ENCODE results near the gene ELL2. TPM values are rescaled to one million over a fixed set of nuclear protein-coding genes. Genes with fewer than 3 reads are reported as not detected.

Gene ELL2
- total RNA-seq, 1 donor from 2014 or later, result 14.2 TPM

GRCh38 chr5:96007051-96007450, 45.4 kb upstream of the ELL2 start:
- no peak overlapping the region for H3K4me3 Mint-ChIP-seq
- H3K36me3 Mint-ChIP-seq, result no peaks in the 10 kb centered on the region
- TF ChIP-seq CTCF (IDR thresholded peaks at IDR 0.05), result no peak
- TF ChIP-seq EZH2 (IDR thresholded peaks at IDR 0.05), result no peak
- no peak for TF ChIP-seq EZH2phosphoT487 (IDR thresholded peaks at IDR 0.05)
- H2AFZ ChIP-seq (replicated peaks), result no peak overlapping the region
- H3K9me3 Mint-ChIP-seq, result no peaks in the 10 kb centered on the region
- no peaks in the 10 kb centered on the region for H3K27me3 ChIP-seq
- no peak overlapping the region for H3K27ac ChIP-seq
- no peaks in the 10 kb centered on the region for H3K4me1 ChIP-seq
- H3F3A ChIP-seq (ENCODE audit: low read depth), result no peaks in the 10 kb centered on the region
- H3K4me2 ChIP-seq, result no peak overlapping the region
- no peaks in the 10 kb centered on the region for H3K9me3 ChIP-seq (ENCODE audit: low read depth)
- no peaks in the 10 kb centered on the region for H3K4me1 Mint-ChIP-seq
- no peak for DNase-seq (ENCODE audit: low spot score)
- H3K79me2 ChIP-seq (ENCODE audit: low read depth), result no peaks in the 10 kb centered on the region
- no peak overlapping the region for H3K4me3 ChIP-seq
- H3K36me3 ChIP-seq, result no peaks in the 10 kb centered on the region
- H4K20me1 ChIP-seq (ENCODE audit: low read depth), result no peaks in the 10 kb centered on the region
- no peak overlapping the region for H3K27ac Mint-ChIP-seq
- H3K27me3 Mint-ChIP-seq (ENCODE audit: insufficient read depth, low read depth), result peaks cover 5% of the 10 kb centered on the region
- no peak overlapping the region for H3K9ac ChIP-seq

- H3K4me1 Mint-ChIP-seq, result no peaks in the 10 kb centered on the region
These were observed 44.6 kb upstream of the ELL2 start for GRCh38 chr5:96006291-96006690.

GRCh38 chr5:96004754-96005153, 43.1 kb upstream of the ELL2 start:
- TF ChIP-seq CTCF (IDR thresholded peaks at IDR 0.05) (no peak), EZH2 (IDR thresholded peaks at IDR 0.05) (no peak), EZH2phosphoT487 (IDR thresholded peaks at IDR 0.05) (no peak)
- no peaks in the 10 kb centered on the region for H3K4me1 ChIP-seq
- H2AFZ ChIP-seq (replicated peaks), result no peak overlapping the region
- Mint-ChIP-seq H3K4me3 (no peak overlapping the region), H3K27ac (no peak overlapping the region), H3K36me3 (no peaks in the 10 kb centered on the region), H3K4me1 (no peaks in the 10 kb centered on the region), H3K27me3 (ENCODE audit: insufficient read depth, low read depth) (peaks cover 5% of the 10 kb centered on the region), H3K9me3 (no peaks in the 10 kb centered on the region)
- H3K4me3 ChIP-seq, result no peak overlapping the region
- no peak overlapping the region for H3K9ac ChIP-seq
- no peak for DNase-seq (ENCODE audit: low spot score)
- H4K20me1 ChIP-seq (ENCODE audit: low read depth), result no peaks in the 10 kb centered on the region
- no peaks in the 10 kb centered on the region for H3K27me3 ChIP-seq
- H3K79me2 ChIP-seq (ENCODE audit: low read depth), result no peaks in the 10 kb centered on the region
- H3K4me2 ChIP-seq, result no peak overlapping the region
- no peaks in the 10 kb centered on the region for H3F3A ChIP-seq (ENCODE audit: low read depth)
- no peak overlapping the region for H3K27ac ChIP-seq
- H3K36me3 ChIP-seq, result no peaks in the 10 kb centered on the region
- H3K9me3 ChIP-seq (ENCODE audit: low read depth), result no peaks in the 10 kb centered on the region

More at GRCh38 chr5:96006291-96006690, 44.6 kb upstream of the ELL2 start:
- no peaks in the 10 kb centered on the region for H3K27me3 ChIP-seq
- no peaks in the 10 kb centered on the region for H4K20me1 ChIP-seq (ENCODE audit: low read depth)
- no peak overlapping the region for H3K27ac ChIP-seq
- Mint-ChIP-seq H3K27me3 (ENCODE audit: insufficient read depth, low read depth) (peaks cover 5% of the 10 kb centered on the region), H3K9me3 (no peaks in the 10 kb centered on the region), H3K27ac (no peak overlapping the region), H3K36me3 (no peaks in the 10 kb centered on the region), H3K4me3 (no peak overlapping the region)
- H3K4me2 ChIP-seq, result no peak overlapping the region
- no peak overlapping the region for H2AFZ ChIP-seq (replicated peaks)
- H3F3A ChIP-seq (ENCODE audit: low read depth), result no peaks in the 10 kb centered on the region
- no peak for DNase-seq (ENCODE audit: low spot score)
- no peaks in the 10 kb centered on the region for H3K79me2 ChIP-seq (ENCODE audit: low read depth)
- no peak overlapping the region for H3K9ac ChIP-seq
- no peak overlapping the region for H3K4me3 ChIP-seq
- TF ChIP-seq EZH2phosphoT487 (IDR thresholded peaks at IDR 0.05) (no peak), CTCF (IDR thresholded peaks at IDR 0.05) (no peak)
- no peaks in the 10 kb centered on the region for H3K9me3 ChIP-seq (ENCODE audit: low read depth)
- no peaks in the 10 kb centered on the region for H3K4me1 ChIP-seq
- no peaks in the 10 kb centered on the region for H3K36me3 ChIP-seq

Measured in neural progenitor cell (in vitro differentiated cells).